DND-41 (cell line): Measurements from ENCODE around the gene ELF1.

Source experiments
- EZH2 ChIP-seq: IDR thresholded peaks from 3 replicates; pipeline ENCODE4 v1.6.1; 2012; ENCODE audit warnings: borderline replicate concordance, low read depth, mild to moderate bottlenecking, moderate library complexity, low read length, inconsistent platforms; ENCODE audit not compliant: severe bottlenecking
- TF ChIP-seq, protein P1 (sequence below): IDR thresholded peaks from 2 replicates; pipeline ENCODE4 v1.5.1; 2012; ENCODE audit warnings: borderline replicate concordance, low read length, moderate library complexity, mild to moderate bottlenecking; ENCODE audit not compliant: poor library complexity, severe bottlenecking; ENCODE audit errors: extremely low read depth

- TF ChIP-seq EZH2 = no peak
- TF ChIP-seq, protein P1, sequence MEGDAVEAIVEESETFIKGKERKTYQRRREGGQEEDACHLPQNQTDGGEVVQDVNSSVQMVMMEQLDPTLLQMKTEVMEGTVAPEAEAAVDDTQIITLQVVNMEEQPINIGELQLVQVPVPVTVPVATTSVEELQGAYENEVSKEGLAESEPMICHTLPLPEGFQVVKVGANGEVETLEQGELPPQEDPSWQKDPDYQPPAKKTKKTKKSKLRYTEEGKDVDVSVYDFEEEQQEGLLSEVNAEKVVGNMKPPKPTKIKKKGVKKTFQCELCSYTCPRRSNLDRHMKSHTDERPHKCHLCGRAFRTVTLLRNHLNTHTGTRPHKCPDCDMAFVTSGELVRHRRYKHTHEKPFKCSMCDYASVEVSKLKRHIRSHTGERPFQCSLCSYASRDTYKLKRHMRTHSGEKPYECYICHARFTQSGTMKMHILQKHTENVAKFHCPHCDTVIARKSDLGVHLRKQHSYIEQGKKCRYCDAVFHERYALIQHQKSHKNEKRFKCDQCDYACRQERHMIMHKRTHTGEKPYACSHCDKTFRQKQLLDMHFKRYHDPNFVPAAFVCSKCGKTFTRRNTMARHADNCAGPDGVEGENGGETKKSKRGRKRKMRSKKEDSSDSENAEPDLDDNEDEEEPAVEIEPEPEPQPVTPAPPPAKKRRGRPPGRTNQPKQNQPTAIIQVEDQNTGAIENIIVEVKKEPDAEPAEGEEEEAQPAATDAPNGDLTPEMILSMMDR = no peak
Observed at GRCh38 chr13:40961214-40961613, 57.9 kb downstream of the ELF1 start.
